Measurements from ENCODE around the gene EMCN. TPM values are rescaled to one million over a fixed set of nuclear protein-coding genes. Genes with fewer than 3 reads are reported as not detected.

The EMCN gene
- polyA plus RNA-seq, 1 experiment: 0.11 TPM

GRCh38 chr4:100424376-100424775 lies 93.4 kb downstream of the EMCN start:
- POLR2A ChIA-PET: no interaction called here
- CTCF ChIA-PET: no interaction called here
- DNase-seq (ENCODE audit: low read depth): no peak
- Histone ChIP-seq H3K36me3 (ENCODE audit: control insufficient read depth, insufficient read depth, low read length) (no peaks in the 10 kb centered on the region), H3K4me3 (ENCODE audit: low read depth, low read length) (no peak overlapping the region), H3K27me3 (ENCODE audit: control insufficient read depth, insufficient read depth, low read length) (no peaks in the 10 kb centered on the region)
- TF ChIP-seq CTCF (IDR thresholded peaks at IDR 0.05; ENCODE audit: insufficient read depth, low read depth, low read length): no peak

DNA sequence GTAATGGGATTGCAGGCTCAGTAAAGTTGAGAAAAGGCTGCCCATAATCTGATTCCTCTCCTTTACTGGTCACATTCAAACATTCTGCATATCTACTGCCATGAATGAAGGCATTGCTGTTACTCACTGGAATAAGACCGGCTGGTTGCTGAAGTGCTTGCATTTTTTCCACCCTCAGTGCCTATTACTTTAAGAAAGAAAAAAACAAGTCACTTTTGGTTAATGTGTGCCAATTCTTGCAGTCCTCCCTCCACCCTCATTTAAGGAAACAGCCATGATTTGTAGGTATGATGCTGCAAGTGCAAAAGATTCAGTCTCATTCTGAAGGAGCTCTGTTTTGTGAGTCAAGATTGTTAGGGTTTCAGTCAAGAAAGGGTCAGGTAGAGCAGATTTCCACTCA lies 94.9 kb downstream of the EMCN start:
- Histone ChIP-seq H3K4me3 (ENCODE audit: low read depth, low read length) (no peak overlapping the region), H3K36me3 (ENCODE audit: control insufficient read depth, insufficient read depth, low read length) (no peaks in the 10 kb centered on the region), H3K27me3 (ENCODE audit: control insufficient read depth, insufficient read depth, low read length) (no peaks in the 10 kb centered on the region)
- no peak for DNase-seq (ENCODE audit: low read depth)
- TF ChIP-seq CTCF (IDR thresholded peaks at IDR 0.05; ENCODE audit: insufficient read depth, low read depth, low read length): no peak
- POLR2A ChIA-PET: no interaction called here
- CTCF ChIA-PET: no interaction called here

GRCh38 chr4:100421361-100421978 lies 96.4 kb downstream of the EMCN start:
- no peaks in the 10 kb centered on the region for H3K36me3 ChIP-seq (ENCODE audit: control insufficient read depth, insufficient read depth, low read length)
- H3K4me3 ChIP-seq (ENCODE audit: low read depth, low read length): peak overlapping the region; percentile 17; the same call in 1 of the 2 replicates
- ChIA-PET CTCF (interaction anchor here (0.6 to 1.4 kb wide), 4 partner anchors 28 to 1308 kb away, joined by 3 to 4 read pairs (median 3); no protein-coding TSS in a partner anchor), POLR2A (no interaction called here)
- DNase-seq (ENCODE audit: low read depth): no peak
- TF ChIP-seq CTCF (IDR thresholded peaks at IDR 0.05; ENCODE audit: insufficient read depth, low read depth, low read length): peak; percentile 54
- no peaks in the 10 kb centered on the region for H3K27me3 ChIP-seq (ENCODE audit: control insufficient read depth, insufficient read depth, low read length)

DNA sequence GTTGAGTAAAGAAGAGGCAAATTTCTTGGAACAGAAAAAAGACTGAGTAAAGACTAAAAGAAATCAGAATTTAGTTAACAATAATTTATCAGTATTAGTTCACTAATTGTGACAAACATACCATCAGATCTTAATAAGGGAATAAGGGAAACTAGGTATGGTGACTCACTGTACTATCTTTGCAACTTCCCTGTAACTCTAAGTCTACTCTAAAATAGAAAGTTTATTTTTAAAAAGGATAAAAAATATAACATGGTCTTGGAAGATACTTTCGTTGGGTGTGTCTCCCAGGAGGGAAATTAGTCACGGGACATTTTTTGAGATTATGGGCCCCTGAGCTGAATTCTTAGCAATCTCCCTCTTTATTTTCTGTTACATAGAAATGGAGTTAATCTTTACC lies 97.3 kb downstream of the EMCN start:
- H3K36me3 ChIP-seq (ENCODE audit: control insufficient read depth, insufficient read depth, low read length): no peaks in the 10 kb centered on the region
- POLR2A ChIA-PET: no interaction called here
- TF ChIP-seq CTCF (IDR thresholded peaks at IDR 0.05; ENCODE audit: insufficient read depth, low read depth, low read length): no peak
- DNase-seq (ENCODE audit: low read depth): no peak
- H3K27me3 ChIP-seq (ENCODE audit: control insufficient read depth, insufficient read depth, low read length): no peaks in the 10 kb centered on the region
- no peak overlapping the region for H3K4me3 ChIP-seq (ENCODE audit: low read depth, low read length)
- CTCF ChIA-PET: interaction anchor here (1.0 to 1.4 kb wide), 3 partner anchors 29 to 1309 kb away, joined by 3 to 4 read pairs (median 3); no protein-coding TSS in a partner anchor

DNA sequence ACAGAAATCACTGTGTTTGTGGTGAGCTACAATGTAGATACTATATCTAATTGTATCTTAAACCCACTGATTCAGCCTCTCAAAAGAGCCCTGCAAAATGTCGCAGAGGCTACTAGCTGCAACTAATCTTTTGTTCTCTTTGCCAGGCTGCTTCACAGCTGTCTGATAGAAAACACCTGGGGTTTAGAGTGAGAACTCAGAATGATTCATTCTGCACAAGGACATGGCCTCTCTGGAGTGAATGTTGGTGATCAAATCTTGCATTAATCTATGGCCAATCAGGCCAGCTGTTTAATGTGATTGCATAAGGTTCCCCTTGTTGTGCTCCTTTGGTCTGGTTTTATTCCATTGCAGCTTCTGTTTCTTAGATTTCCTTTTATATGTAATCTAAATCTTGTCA lies 100.3 kb downstream of the EMCN start:
- no peak for DNase-seq (ENCODE audit: low read depth)
- Histone ChIP-seq H3K27me3 (ENCODE audit: control insufficient read depth, insufficient read depth, low read length) (no peaks in the 10 kb centered on the region), H3K36me3 (ENCODE audit: control insufficient read depth, insufficient read depth, low read length) (no peaks in the 10 kb centered on the region), H3K4me3 (ENCODE audit: low read depth, low read length) (no peak overlapping the region)
- CTCF ChIA-PET: interaction anchor here (1.5 kb wide), 1 partner anchor 324 kb away, joined by 4 read pairs; no protein-coding TSS in a partner anchor
- POLR2A ChIA-PET: no interaction called here
- TF ChIP-seq CTCF (IDR thresholded peaks at IDR 0.05; ENCODE audit: insufficient read depth, low read depth, low read length): no peak

All from BJ (cell line).